ENCODE data around the gene CDH4.

CDH4 gene

GRCh38 chr20:61505508-61505907 is 253.4 kb downstream of the CDH4 start:
- no peak for FAIRE-seq

- no peak for FAIRE-seq
Observed at GRCh38 chr20:61507778-61508177, 255.7 kb downstream of the CDH4 start.

- FAIRE-seq = no peak
Observed at GRCh38 chr20:61508301-61509096, 256.4 kb downstream of the CDH4 start.

GRCh38 chr20:61510778-61511330 is 258.8 kb downstream of the CDH4 start:
- no peak for FAIRE-seq

GRCh38 chr20:61512475-61512874 is 260.4 kb downstream of the CDH4 start:
- no peak for FAIRE-seq

- no peak for FAIRE-seq
Observed at GRCh38 chr20:61513124-61514017, 261.3 kb downstream of the CDH4 start.

- no peak for FAIRE-seq
Observed at GRCh38 chr20:61514018-61514365, 261.9 kb downstream of the CDH4 start.

GRCh38 chr20:61514396-61514795 is 262.3 kb downstream of the CDH4 start:
- FAIRE-seq = no peak

GRCh38 chr20:61514805-61515505 is 262.9 kb downstream of the CDH4 start:
- FAIRE-seq = no peak

GRCh38 chr20:61515922-61516321 is 263.9 kb downstream of the CDH4 start:
- FAIRE-seq = no peak

- FAIRE-seq = no peak
Observed at GRCh38 chr20:61516346-61517208, 264.5 kb downstream of the CDH4 start.

- no peak for FAIRE-seq
Observed at GRCh38 chr20:61517419-61517818, 265.4 kb downstream of the CDH4 start.

GRCh38 chr20:61518424-61518951 is 266.4 kb downstream of the CDH4 start:
- FAIRE-seq = no peak

GRCh38 chr20:61519488-61519887 is 267.4 kb downstream of the CDH4 start:
- FAIRE-seq = no peak

GRCh38 chr20:61520076-61520892 is 268.2 kb downstream of the CDH4 start:
- no peak for FAIRE-seq

- FAIRE-seq = no peak
Observed at GRCh38 chr20:61520893-61521460, 268.9 kb downstream of the CDH4 start.

- no peak for FAIRE-seq
Observed at GRCh38 chr20:61521687-61522420, 269.8 kb downstream of the CDH4 start.

- no peak for FAIRE-seq
Observed at GRCh38 chr20:61522498-61523090, 270.5 kb downstream of the CDH4 start.

GRCh38 chr20:61523145-61523544 is 271.1 kb downstream of the CDH4 start:
- FAIRE-seq = no peak
